Vagina (tissue), 2 donors: ENCODE measurements around the gene ZNF500. TPM values are rescaled to one million over a fixed set of nuclear protein-coding genes. Genes with fewer than 3 reads are reported as not detected.

Source experiments
- DNase-seq, 2 donors: peaks; one replicate each; pipeline ENCODE4 v3.0.0-alpha.2; 2017; ENCODE audit errors: extremely low spot score in 2 of 2
- H3K27ac ChIP-seq: fragments of 200-600 bp; sonication (generic); one replicate; pipeline ENCODE4 v1.5.1; 2019
- H3K27me3 ChIP-seq: fragments of 200-600 bp; sonication (generic); one replicate; pipeline ENCODE4 v1.5.1; 2019
- H3K36me3 ChIP-seq, 2 donors: fragments of 200-600 bp; sonication (generic); one replicate each; pipeline ENCODE4 v1.5.1; 2017 to 2019
- H3K4me1 ChIP-seq: fragments of 200-600 bp; sonication (generic); one replicate; pipeline ENCODE4 v1.5.1; 2019
- H3K4me3 ChIP-seq, 2 donors: fragments of 200-600 bp; sonication (generic); 1 replicate in 1 of 2; 2 replicates in 1 of 2; pipeline ENCODE4 v1.5.1; 2016 to 2019
- H3K9me3 ChIP-seq: fragments of 200-600 bp; sonication (generic); one replicate; pipeline ENCODE4 v1.5.1; 2019
- CTCF ChIP-seq, 3 experiments: fragments of 450-650 bp in 2 of 3; fragments of 200-600 bp in 1 of 3; sonication (generic) in 1 of 3; IDR thresholded peaks; one replicate each; pipeline ENCODE4 v1.5.1; 2017 to 2019; ENCODE audit warnings: antibody characterized with exemption in 3 of 3, mild to moderate bottlenecking in 2 of 3, moderate library complexity in 2 of 3
- POLR2A ChIP-seq, 2 donors: fragments of 450-650 bp; IDR thresholded peaks; one replicate each; pipeline ENCODE4 v1.6.1; 2017; ENCODE audit warnings: antibody characterized with exemption in 2 of 2, mild to moderate bottlenecking in 2 of 2, moderate library complexity in 2 of 2
- POLR2AphosphoS5 ChIP-seq, 2 donors: sonication (generic); formaldehyde crosslinking; IDR thresholded peaks; one replicate each; pipeline ENCODE4 v1.9.0; 2017; ENCODE audit warnings: antibody characterized with exemption in 2 of 2, mild to moderate bottlenecking in 2 of 2, low read depth in 1 of 2; ENCODE audit not compliant: insufficient read depth in 1 of 2
- intact Hi-C: fragments of 100-400 bp; cut with DNase I; formaldehyde crosslinking; loops from one replicate; pipeline ENCODE4 v1.15.1; 2023
- total RNA-seq: library from RNA; depleted of rRNA; stranded (reverse); fragments of >200 nt; gene quantifications from one replicate; pipeline ENCODE4 v1.2.3, GENCODE V29; 2016

ZNF500 gene
- total RNA-seq, 1 donor from 2014 or later, result 11.0 TPM

GRCh38 chr16:4803401-4803844, 36.5 kb upstream of the ZNF500 start:
- intact Hi-C loops, result no loop called here
- peaks cover 30% of the 10 kb centered on the region for H3K4me1 ChIP-seq

GRCh38 chr16:4802659-4803287, 35.8 kb upstream of the ZNF500 start:
- peak in 1 of 2 donors; percentile 93 for DNase-seq
- peaks cover 30% of the 10 kb centered on the region for H3K4me1 ChIP-seq
- H3K4me3 ChIP-seq, result peak overlapping the region; percentile 68 to 96
- TF ChIP-seq POLR2A (IDR thresholded peaks at IDR 0.05) (no peak), CTCF (IDR thresholded peaks at IDR 0.05) (peak in 1 of 3 experiments; percentile 13), POLR2AphosphoS5 (IDR thresholded peaks at IDR 0.05; ENCODE audit: insufficient read depth in 1 of 2, low read depth in 1 of 2) (peak in 1 of 2 donors; percentile 33)
- H3K36me3 ChIP-seq, result peaks cover 0 to 23% of the 10 kb centered on the region in 2 donors
- no peaks in the 10 kb centered on the region for H3K27me3 ChIP-seq
- intact Hi-C loops, result no loop called here
- H3K27ac ChIP-seq, result peak overlapping the region; percentile 83
- no peaks in the 10 kb centered on the region for H3K9me3 ChIP-seq

More at GRCh38 chr16:4803401-4803844, 36.5 kb upstream of the ZNF500 start:
- no peaks in the 10 kb centered on the region for H3K27me3 ChIP-seq
- no peak for DNase-seq
- no peak overlapping the region for H3K27ac ChIP-seq
- H3K9me3 ChIP-seq, result no peaks in the 10 kb centered on the region
- peaks cover 0 to 27% of the 10 kb centered on the region in 2 donors for H3K36me3 ChIP-seq
- no peak for TF ChIP-seq POLR2AphosphoS5 (IDR thresholded peaks at IDR 0.05; ENCODE audit: insufficient read depth in 1 of 2, low read depth in 1 of 2)
- TF ChIP-seq POLR2A (IDR thresholded peaks at IDR 0.05), result no peak
- no peak for TF ChIP-seq CTCF (IDR thresholded peaks at IDR 0.05)
- H3K4me3 ChIP-seq, result peak overlapping the region in 1 of 2 donors; percentile 68

GRCh38 chr16:4801962-4802658, 35.1 kb upstream of the ZNF500 start, which contains the start of gene ROGDI:
TSS of gene ROGDI (minus strand) at chr16:4802633. CDS start at chr16:4802571, 62 bp downstream.
- intact Hi-C loops, result no loop called here
- Histone ChIP-seq H3K4me3 (peak within 1 kb of the TSS; percentile 68 to 96), H3K36me3 (peaks cover 0 to 28% of the 10 kb centered on the region in 2 donors), H3K4me1 (peaks cover 30% of the 10 kb centered on the region), H3K9me3 (no peaks in the 10 kb centered on the region), H3K27ac (peak within 1 kb of the TSS; percentile 83), H3K27me3 (no peaks in the 10 kb centered on the region)
- DNase-seq, result no peak
- TF ChIP-seq POLR2AphosphoS5 (IDR thresholded peaks at IDR 0.05; ENCODE audit: insufficient read depth in 1 of 2, low read depth in 1 of 2), result peak; percentile 12 to 57
- no peak for TF ChIP-seq POLR2A (IDR thresholded peaks at IDR 0.05)
- TF ChIP-seq CTCF (IDR thresholded peaks at IDR 0.05), result no peak

GRCh38 chr16:4801051-4801961, 34.3 kb upstream of the ZNF500 start:
- Histone ChIP-seq H3K27me3 (no peaks in the 10 kb centered on the region), H3K4me3 (peak overlapping the region; percentile 68 to 96), H3K4me1 (peaks cover 30% of the 10 kb centered on the region), H3K36me3 (peaks cover 0 to 25% of the 10 kb centered on the region in 2 donors), H3K27ac (peak overlapping the region; percentile 83), H3K9me3 (no peaks in the 10 kb centered on the region)
- DNase-seq, result no peak
- intact Hi-C loops, result no loop called here
- no peak for TF ChIP-seq POLR2A (IDR thresholded peaks at IDR 0.05)
- no peak for TF ChIP-seq POLR2AphosphoS5 (IDR thresholded peaks at IDR 0.05; ENCODE audit: insufficient read depth in 1 of 2, low read depth in 1 of 2)
- TF ChIP-seq CTCF (IDR thresholded peaks at IDR 0.05), result no peak
